Measurements from ENCODE around the gene PRXL2C. TPM values are rescaled to one million over a fixed set of nuclear protein-coding genes. Genes with fewer than 3 reads are reported as not detected.
"Not testable (repeated sequence)": the region's sequence is repeated elsewhere in the genome, so short reads cannot be mapped to it uniquely, and the experiment has no call there.

Gene PRXL2C
- total RNA-seq, 1 donor, result 21.6 TPM

- no peak overlapping the region for H3K4me3 ChIP-seq (ENCODE audit: low read depth, low read length)
- DNase-seq (ENCODE audit: low read depth), result peak; percentile 82
- no peak for TF ChIP-seq CTCF (IDR thresholded peaks at IDR 0.05; ENCODE audit: insufficient read depth, low read depth, low read length)
Measured at GRCh38 chr9:96646081-96646991, 8.8 kb downstream of the PRXL2C start.

GRCh38 chr9:96644137-96644536, 11.0 kb downstream of the PRXL2C start:
- no peak for TF ChIP-seq CTCF (IDR thresholded peaks at IDR 0.05; ENCODE audit: insufficient read depth, low read depth, low read length)
- no peak overlapping the region for H3K4me3 ChIP-seq (ENCODE audit: low read depth, low read length)
- DNase-seq (ENCODE audit: low read depth), result no peak

- DNase-seq (ENCODE audit: low read depth), result no peak
- TF ChIP-seq CTCF (IDR thresholded peaks at IDR 0.05; ENCODE audit: insufficient read depth, low read depth, low read length), result no peak
- H3K4me3 ChIP-seq (ENCODE audit: low read depth, low read length), result no peak overlapping the region
Measured at GRCh38 chr9:96641514-96641913, 13.6 kb downstream of the PRXL2C start.

- no peak for DNase-seq (ENCODE audit: low read depth)
- no peak overlapping the region for H3K4me3 ChIP-seq (ENCODE audit: low read depth, low read length)
- TF ChIP-seq CTCF (IDR thresholded peaks at IDR 0.05; ENCODE audit: insufficient read depth, low read depth, low read length), result no peak
Measured at GRCh38 chr9:96638606-96639364, 16.3 kb downstream of the PRXL2C start.

DNA sequence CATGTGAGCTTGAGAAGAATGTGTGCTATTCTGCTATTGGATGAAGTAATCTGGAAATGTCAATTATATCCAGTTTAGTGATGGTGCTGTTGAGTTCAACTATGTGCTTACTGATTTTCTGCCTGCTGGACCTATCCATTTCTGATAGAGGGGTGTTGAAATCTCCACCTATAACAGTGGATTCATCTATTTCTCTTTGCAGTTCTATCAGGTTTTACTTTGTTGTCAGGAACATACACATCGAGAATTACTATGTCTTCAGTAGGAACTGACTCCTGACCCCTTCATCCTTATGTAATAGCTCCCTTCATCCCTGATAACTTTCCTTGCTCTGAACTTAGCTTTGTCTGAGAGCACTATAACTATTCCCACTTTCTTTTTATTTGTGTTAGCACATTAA, 18.7 kb downstream of the PRXL2C start:
- no peak for TF ChIP-seq CTCF (IDR thresholded peaks at IDR 0.05; ENCODE audit: insufficient read depth, low read depth, low read length)
- H3K4me3 ChIP-seq (ENCODE audit: low read depth, low read length), result no peak overlapping the region
- no peak for DNase-seq (ENCODE audit: low read depth)

DNA sequence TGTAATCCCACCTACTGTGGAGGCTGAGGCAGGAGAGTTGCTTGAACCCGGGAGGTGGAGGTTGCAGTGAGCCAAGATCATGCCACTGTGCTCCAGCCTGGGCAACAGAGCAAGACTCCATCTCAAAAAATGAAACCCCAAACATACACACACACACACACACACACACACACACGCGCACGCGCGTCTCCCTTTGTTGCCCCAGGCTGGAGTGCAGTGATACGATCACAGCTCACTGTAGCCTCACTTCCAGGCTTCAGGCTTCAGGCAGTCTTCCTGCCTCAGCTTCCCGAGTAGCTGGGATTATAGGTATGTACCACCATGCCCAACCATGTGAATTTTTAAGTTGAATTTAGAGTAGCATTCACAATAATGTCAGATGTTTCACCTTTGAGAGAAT, 21.5 kb downstream of the PRXL2C start:
- not testable (repeated sequence) for H3K4me3 ChIP-seq (ENCODE audit: low read depth, low read length); DNase-seq (ENCODE audit: low read depth)

GRCh38 chr9:96626912-96627311, 28.2 kb downstream of the PRXL2C start:
- no peak for TF ChIP-seq CTCF (IDR thresholded peaks at IDR 0.05; ENCODE audit: insufficient read depth, low read depth, low read length)
- DNase-seq (ENCODE audit: low read depth), result no peak
- H3K4me3 ChIP-seq (ENCODE audit: low read depth, low read length), result no peak overlapping the region
